Brain microvascular endothelial cell (primary cell): Measurements from ENCODE around the gene CD72.

Source experiments
- DNase-seq: peaks from one replicate; pipeline ENCODE4 v3.0.0-alpha.2; 2020
- H3K27ac ChIP-seq: fragments of 250-450 bp; sonication (Bioruptor Pico); 2 replicates; pipeline ENCODE4 v1.5.1; 2020; ENCODE audit warnings: mild to moderate bottlenecking, moderate library complexity
- H3K27me3 ChIP-seq: fragments of 250-450 bp; sonication (Bioruptor Pico); replicated peaks from 2 replicates; pipeline ENCODE4 v1.5.1; 2020; ENCODE audit warnings: mild to moderate bottlenecking
- H3K36me3 ChIP-seq: fragments of 250-450 bp; sonication (Bioruptor Pico); replicated peaks from 2 replicates; pipeline ENCODE4 v1.5.1; 2020; ENCODE audit warnings: mild to moderate bottlenecking
- H3K4me3 ChIP-seq: 2 replicates; pipeline ENCODE4 v1.5.1; 2011; ENCODE audit warnings: low read depth, mild to moderate bottlenecking, control low read depth, low read length, moderate library complexity
- CTCF ChIP-seq: IDR thresholded peaks from 2 replicates; pipeline ENCODE4 v1.5.1; 2011; ENCODE audit warnings: low read depth, mild to moderate bottlenecking, moderate library complexity, low read length, control low read depth, inconsistent platforms; ENCODE audit errors: missing control alignments
- in situ Hi-C: cut with HindIII; loops from 2 replicates; pipeline ENCODE4 v1.10.0; 2017; ENCODE audit warnings: low sequenced_read_pairs, low pct_ligation_motif_present

The CD72 gene

GRCh38 chr9:35579130-35579529, 39.1 kb downstream of the CD72 start:
- in situ Hi-C loops = no loop called here

GRCh38 chr9:35577486-35577885, 40.7 kb downstream of the CD72 start:
- Histone ChIP-seq H3K27me3 (no peaks in the 10 kb centered on the region), H3K4me3 (no peak overlapping the region), H3K27ac (no peak overlapping the region), H3K36me3 (no peaks in the 10 kb centered on the region)
- in situ Hi-C loops = no loop called here
- DNase-seq = no peak
- no peak for TF ChIP-seq CTCF

More at GRCh38 chr9:35579130-35579529, 39.1 kb downstream of the CD72 start:
- H3K36me3 ChIP-seq = no peaks in the 10 kb centered on the region
- no peak overlapping the region for H3K4me3 ChIP-seq
- no peaks in the 10 kb centered on the region for H3K27me3 ChIP-seq
- TF ChIP-seq CTCF = no peak
- no peak overlapping the region for H3K27ac ChIP-seq
- DNase-seq = no peak

- TF ChIP-seq CTCF = no peak
- Histone ChIP-seq H3K36me3 (no peaks in the 10 kb centered on the region), H3K4me3 (no peak overlapping the region), H3K27me3 (no peaks in the 10 kb centered on the region), H3K27ac (no peak overlapping the region)
- in situ Hi-C loops = no loop called here
- DNase-seq = no peak
Observed at GRCh38 chr9:35575478-35575877, 42.7 kb downstream of the CD72 start.

- H3K27ac ChIP-seq = no peak overlapping the region
- no peak for TF ChIP-seq CTCF
- H3K27me3 ChIP-seq = no peaks in the 10 kb centered on the region
- in situ Hi-C loops = no loop called here
- H3K4me3 ChIP-seq = no peak overlapping the region
- no peak for DNase-seq
- no peaks in the 10 kb centered on the region for H3K36me3 ChIP-seq
Observed at GRCh38 chr9:35574578-35575122, 43.6 kb downstream of the CD72 start.

- no peak for TF ChIP-seq CTCF
- in situ Hi-C loops = no loop called here
- no peaks in the 10 kb centered on the region for H3K27me3 ChIP-seq
- H3K27ac ChIP-seq = no peak overlapping the region
- no peaks in the 10 kb centered on the region for H3K36me3 ChIP-seq
- DNase-seq = no peak
- no peak overlapping the region for H3K4me3 ChIP-seq
Observed at GRCh38 chr9:35570709-35571504, 47.3 kb downstream of the CD72 start.
